ELR (cell line): ENCODE results near the gene MVP.
"Not testable (repeated sequence)": the region's sequence is repeated elsewhere in the genome, so short reads cannot be mapped to it uniquely, and the experiment has no call there.

Experiments used
- DNase-seq: peaks from one replicate; pipeline ENCODE4 v3.0.0-alpha.2; 2015; ENCODE audit warnings: low read depth

The MVP gene

GRCh38 chr16:29843931-29844330, 23.7 kb downstream of the MVP start:
- no peak for DNase-seq

- no peak for DNase-seq
Observed at GRCh38 chr16:29844575-29845331, 24.5 kb downstream of the MVP start.

DNA sequence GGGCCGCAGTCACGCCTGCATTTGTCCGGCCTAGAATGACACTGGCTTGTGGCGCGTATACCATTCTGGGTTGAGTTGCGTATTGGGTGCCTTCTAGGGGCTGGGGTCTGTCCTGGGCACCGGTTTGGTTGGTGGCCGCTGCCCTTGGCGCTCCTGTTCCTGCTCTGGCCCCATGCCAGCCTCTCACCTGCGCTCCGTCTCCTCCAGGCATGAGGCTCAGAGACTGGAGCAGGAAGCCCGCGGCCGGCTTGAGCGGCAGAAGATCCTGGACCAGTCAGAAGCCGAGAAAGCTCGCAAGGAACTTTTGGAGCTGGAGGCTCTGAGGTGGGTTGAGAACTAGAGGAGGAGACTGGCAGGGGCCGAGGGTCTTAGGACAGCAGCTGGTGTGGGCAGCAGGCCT, 25.4 kb downstream of the MVP start:
- no peak for DNase-seq

- peak; percentile 72 for DNase-seq
Observed at GRCh38 chr16:29848420-29849297, 28.4 kb downstream of the MVP start.

DNA sequence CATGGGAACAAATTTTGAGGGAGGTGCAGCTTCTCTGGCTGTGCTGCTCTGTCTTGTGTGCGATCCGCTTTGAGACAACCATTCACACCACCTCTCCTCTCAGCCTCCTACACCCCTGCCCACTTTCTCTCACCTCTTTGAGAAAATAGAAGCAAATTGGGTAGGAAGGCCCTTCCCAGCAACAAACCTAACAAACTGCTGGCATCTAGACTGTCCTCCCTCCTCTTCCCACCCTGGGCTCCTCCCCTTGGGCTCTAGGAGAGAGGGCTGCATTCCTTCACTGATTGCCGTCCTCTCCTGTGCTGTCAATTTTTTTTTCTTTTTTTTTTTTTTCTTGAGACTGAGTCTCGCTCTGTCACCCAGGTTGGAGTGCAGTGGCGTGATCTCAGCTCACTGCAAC, 29.2 kb downstream of the MVP start:
- DNase-seq, result no peak

DNA sequence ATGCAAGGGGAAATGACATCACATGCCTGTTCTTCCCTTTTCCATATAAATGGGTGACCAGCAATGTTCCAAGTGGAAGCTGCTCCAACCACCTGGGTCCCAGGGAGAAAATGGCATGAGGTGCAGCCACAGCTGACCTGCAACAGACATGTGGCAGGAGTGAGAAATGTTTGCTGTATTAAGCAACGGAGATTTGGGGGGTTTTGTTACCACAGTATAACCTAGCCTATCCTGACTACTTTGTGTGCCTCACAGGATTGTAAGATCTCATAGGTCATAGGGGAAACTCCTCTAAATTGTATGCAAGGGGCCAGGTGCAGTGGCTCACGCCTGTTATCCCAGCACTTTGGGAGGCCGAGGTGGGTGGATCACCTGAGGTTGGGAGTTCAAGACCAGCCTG, 30.7 kb downstream of the MVP start:
- no peak for DNase-seq

- DNase-seq, result no peak
Observed at GRCh38 chr16:29852654-29853053, 32.4 kb downstream of the MVP start.

GRCh38 chr16:29854520-29855100, 34.3 kb downstream of the MVP start:
- DNase-seq, result no peak

DNA sequence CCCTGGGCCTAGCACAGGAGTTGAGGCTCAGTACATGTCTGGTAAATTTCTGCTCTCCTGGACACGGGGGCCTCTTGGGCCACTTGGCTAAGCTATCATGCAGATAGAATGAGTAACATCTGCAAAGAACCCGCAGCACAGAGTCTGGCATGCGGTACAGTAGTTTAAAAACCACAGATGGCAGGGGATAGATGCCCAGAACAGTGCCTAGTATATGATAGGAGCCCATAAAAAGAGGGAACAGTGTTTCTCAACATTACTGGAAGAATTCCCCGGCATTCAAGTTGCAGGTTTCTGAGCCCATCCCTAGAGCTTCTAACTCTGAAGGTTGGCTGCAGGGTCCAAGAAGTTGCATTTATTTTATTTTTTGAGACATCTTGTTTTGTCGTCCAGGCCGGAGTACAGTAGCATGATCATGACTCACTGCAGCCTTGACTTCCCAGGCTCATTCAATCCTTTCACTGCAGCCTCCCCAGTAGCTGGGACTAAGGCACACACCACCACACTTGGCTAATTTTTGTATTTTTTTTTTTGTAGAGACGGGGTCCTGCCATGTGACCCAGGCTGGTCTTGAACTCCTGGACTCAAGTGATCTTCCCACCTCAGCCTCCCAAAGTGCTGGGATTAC, 37.0 kb downstream of the MVP start:
- DNase-seq, result peak; percentile 52

- DNase-seq, result no peak
Observed at GRCh38 chr16:29858149-29858849, 38.0 kb downstream of the MVP start.

- no peak for DNase-seq
Observed at GRCh38 chr16:29858974-29859373, 38.7 kb downstream of the MVP start.

DNA sequence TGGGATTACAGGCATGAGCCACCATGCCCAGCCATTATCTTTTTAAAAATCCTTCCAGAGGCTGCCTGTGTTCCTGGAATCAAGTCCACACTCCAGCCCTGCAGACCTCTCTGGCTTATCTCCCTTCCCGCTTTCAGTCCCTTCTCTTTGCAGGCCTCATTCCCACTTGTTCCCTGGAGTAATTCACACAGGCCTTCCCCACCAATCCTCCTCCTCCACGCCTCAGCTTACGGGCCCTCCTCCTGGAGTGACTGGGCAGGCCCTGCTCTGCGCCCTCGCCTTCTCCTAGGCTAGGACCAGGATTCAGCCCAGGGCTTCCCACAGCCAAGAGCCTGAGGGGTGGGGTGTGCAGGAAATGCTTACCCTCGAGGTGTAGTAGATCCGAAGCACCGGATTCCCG, 40.0 kb downstream of the MVP start:
- no peak for DNase-seq

DNA sequence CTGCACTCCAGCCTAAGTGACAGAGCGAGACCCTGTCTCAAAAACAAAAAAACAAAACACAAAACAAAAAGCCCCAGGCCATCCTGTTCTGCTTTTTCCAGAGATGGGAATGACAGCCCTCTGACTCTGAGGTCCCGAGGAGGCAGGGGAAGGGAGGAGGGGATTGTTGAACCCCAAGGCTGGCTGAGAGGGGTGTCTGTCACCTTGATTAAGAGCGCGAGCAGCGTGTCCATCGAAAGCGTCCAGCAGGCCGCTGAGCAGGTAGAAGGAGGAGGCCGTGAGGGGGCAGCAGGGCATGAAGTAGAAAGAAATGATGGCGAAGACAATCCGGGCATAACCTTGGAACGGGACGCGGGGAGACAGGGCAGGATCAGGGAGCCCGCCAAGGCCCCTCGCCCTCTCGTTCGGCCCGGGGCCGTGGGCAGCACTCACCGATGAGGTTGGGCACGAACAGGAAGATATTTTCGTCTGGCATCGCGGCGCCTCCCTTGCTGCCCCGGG, 42.2 kb downstream of the MVP start:
- DNase-seq, result peak; percentile 56

DNA sequence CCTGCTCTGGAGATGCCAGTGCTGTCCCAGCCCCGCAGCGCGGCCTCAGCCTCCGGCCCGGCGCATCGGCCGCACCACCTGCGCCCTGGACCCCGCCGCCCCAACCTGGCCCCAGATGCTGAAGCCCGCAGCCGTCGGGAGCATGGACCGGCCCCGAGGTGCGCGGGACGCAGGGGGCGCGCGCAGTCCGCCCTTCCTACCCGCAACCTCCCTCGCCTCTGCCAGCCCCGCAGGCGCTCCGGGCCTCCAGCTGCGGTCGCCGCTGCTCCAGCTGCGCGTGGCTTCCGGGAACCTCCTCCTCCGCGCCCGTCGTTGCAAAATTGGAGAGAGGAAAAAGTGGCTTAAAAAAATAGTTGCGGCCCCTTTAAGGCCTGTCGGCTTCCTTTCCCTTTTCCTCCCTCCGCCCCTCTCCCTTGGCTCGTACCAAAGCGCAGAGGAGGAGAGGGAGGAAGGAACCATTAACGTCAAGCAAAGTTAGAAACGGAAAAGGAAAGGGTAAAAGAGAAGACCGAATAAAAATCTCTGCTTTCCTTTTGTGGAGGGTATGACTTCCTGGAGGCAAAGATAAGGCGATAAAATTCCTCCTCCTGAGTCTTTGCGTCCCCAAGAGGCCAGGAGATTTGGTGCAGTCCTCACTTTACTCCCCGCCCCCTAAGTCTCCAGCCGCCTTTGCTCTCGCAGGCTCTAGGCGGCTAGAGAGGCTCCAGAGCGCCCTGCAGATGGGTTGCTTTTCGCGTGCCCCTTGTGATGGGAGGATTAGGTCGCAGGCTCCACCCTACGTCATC, 42.8 kb downstream of the MVP start, which contains the start of gene CDIPT:
TSS of gene CDIPT (minus strand) at position 343 of the 785 bp plus-strand sequence. CDS start 369 bp downstream, outside the sequence.
- peak; percentile 98 for DNase-seq

GRCh38 chr16:29863669-29863984, 43.4 kb downstream of the MVP start:
- DNase-seq, result no peak

DNA sequence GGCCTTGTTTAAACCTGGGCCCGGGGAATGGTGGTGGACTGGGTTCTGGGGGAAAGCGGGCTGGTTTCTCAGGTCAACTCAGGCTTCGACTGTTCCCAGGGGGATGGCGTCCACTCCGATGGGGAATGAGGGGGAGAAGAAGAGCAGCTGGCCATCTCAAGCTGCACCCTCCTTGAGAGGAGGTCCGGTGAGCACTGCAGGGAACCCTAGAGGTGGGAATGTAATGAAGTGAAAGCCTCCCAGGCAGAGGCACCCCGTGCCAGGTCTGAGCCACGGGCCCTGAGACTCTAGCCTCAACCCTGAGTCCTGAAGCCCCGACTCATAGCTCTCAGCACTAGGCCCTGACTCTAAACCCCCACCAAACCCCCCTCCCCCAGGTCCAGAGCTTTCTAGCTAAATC, 43.9 kb downstream of the MVP start:
- DNase-seq, result no peak

- DNase-seq, result no peak
Observed at GRCh38 chr16:29868396-29869009, 48.2 kb downstream of the MVP start.

DNA sequence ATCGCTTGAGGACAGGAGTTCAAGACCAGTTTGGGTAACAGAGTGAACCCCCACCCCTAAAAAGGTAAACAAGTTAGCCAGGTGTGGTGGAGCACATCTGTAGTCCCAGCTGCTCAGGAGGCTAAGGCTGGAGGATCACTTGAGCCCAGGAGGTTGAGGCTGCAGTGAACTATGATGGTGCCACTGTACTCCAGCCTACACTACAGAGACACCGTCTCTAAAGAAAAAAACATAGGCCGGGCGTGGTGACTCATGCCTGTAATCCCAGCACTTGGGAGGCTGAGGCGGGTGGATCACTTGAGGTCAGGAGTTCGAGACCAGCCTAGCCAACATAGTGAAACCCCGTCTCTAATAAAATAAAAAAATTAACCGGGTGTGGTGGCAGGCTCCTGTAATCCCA, 48.8 kb downstream of the MVP start:
- DNase-seq, result not testable (repeated sequence)

GRCh38 chr16:29871822-29872546, 51.7 kb downstream of the MVP start:
- no peak for DNase-seq

DNA sequence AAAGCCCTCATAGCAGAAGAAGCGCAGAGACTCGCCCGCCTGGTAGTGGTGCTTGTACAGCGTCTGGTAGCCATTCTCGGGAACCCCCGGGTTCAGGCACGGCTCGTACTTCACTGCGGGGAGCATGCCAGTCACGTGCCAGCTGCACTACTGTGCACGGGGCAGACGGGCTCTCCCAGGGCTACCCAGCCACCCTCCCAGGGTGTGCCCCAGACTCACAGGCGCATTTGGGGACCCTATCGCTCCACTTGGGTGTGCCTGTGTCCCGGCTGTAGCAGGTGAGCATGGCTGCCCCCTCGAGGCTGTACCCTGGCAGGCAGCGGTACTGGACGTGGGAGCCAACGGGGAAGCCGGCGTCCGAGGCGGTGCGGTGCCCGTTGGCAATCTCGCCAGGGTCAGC, 53.1 kb downstream of the MVP start:
- no peak for DNase-seq
